IgD-negative memory B cell (primary cell): ENCODE data around the gene FN3K. TPM values are rescaled to one million over a fixed set of nuclear protein-coding genes. Genes with fewer than 3 reads are reported as not detected.

ENCODE experiments used
- H3K27ac Mint-ChIP-seq, 3 donors: one replicate each; pipeline ENCODE4 v1.8.0; 2020 to 2022; ENCODE audit warnings: mild to moderate bottlenecking in 3 of 3, mixed read lengths in 3 of 3, moderate library complexity in 1 of 3
- H3K27me3 Mint-ChIP-seq: one replicate; pipeline ENCODE4 v1.8.0; 2021; ENCODE audit warnings: mixed read lengths
- H3K36me3 Mint-ChIP-seq: one replicate; pipeline ENCODE4 v1.8.0; 2020; ENCODE audit warnings: mild to moderate bottlenecking, mixed read lengths
- H3K4me1 Mint-ChIP-seq, 3 donors: one replicate each; pipeline ENCODE4 v1.8.0; 2020 to 2022; ENCODE audit warnings: mixed read lengths in 3 of 3, mild to moderate bottlenecking in 1 of 3
- H3K4me3 Mint-ChIP-seq, 4 donors: one replicate each; pipeline ENCODE4 v1.8.0; 2020 to 2022; ENCODE audit warnings: mild to moderate bottlenecking in 4 of 4, mixed read lengths in 4 of 4, moderate library complexity in 3 of 4
- H3K9me3 Mint-ChIP-seq, 3 donors: one replicate each; pipeline ENCODE4 v1.8.0; 2020 to 2021; ENCODE audit warnings: mixed read lengths in 3 of 3, mild to moderate bottlenecking in 1 of 3
- polyA plus RNA-seq: library from polyadenylated mRNA; unstranded; fragments of 300-500 nt; fragmentation: Illumina TruSeq; gene quantifications from one replicate; pipeline ENCODE4 v1.2.3, GENCODE V29; 2021

FN3K gene
- not detected for polyA plus RNA-seq

GRCh38 chr17:82734987-82735866, at the start of gene FN3K:
Gene FN3K, plus strand, starts transcription at chr17:82735615. Its CDS starts 22 bp downstream, at chr17:82735637.
- H3K36me3 Mint-ChIP-seq: peaks cover 14% of the 10 kb centered on the region
- H3K9me3 Mint-ChIP-seq: peaks cover 1 to 6% (median 3%) of the 10 kb centered on the region in 3 donors
- peaks cover 0 to 5% (median 1%) of the 10 kb centered on the region in 3 donors for H3K4me1 Mint-ChIP-seq
- peaks cover 5% of the 10 kb centered on the region for H3K27me3 Mint-ChIP-seq
- H3K27ac Mint-ChIP-seq: no peak within 1 kb of the TSS
- peak within 1 kb of the TSS in 3 of 4 donors; percentile 65 to 76 (median 67) for H3K4me3 Mint-ChIP-seq

- Mint-ChIP-seq H3K36me3 (peaks cover 5% of the 10 kb centered on the region), H3K4me1 (peaks cover 0 to 1% (median 0%) of the 10 kb centered on the region in 3 donors), H3K27ac (no peak overlapping the region), H3K27me3 (no peaks in the 10 kb centered on the region), H3K4me3 (no peak overlapping the region), H3K9me3 (peaks cover 1 to 7% (median 5%) of the 10 kb centered on the region in 3 donors)
These were observed 48.8 kb upstream of the FN3K start for GRCh38 chr17:82686366-82687324.

DNA sequence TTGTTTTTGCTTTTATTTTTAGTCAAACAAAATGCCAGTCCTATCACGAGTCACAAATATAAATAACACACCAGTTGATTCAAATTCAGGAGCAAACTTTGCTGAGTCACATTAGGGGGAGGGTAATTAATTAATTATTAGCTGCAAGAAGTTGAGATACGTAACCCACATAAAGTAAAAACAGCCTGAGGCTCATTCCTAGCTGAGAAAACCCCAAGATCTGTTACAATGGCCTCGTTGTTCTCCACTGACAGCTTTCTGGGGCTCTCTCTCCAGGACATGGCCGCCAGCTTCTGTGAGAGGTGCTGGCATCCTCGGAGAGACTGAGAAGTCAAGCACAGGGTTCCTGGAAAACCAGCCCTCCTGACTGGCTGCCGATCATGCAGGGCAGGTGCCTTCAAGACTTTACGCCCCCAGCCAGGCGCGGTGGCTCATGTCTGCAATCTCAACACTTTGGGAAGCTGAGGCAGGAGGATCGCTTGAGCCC, 48.0 kb upstream of the FN3K start:
- no peaks in the 10 kb centered on the region for H3K27me3 Mint-ChIP-seq
- peaks cover 2% of the 10 kb centered on the region for H3K36me3 Mint-ChIP-seq
- peaks cover 0 to 1% (median 0%) of the 10 kb centered on the region in 3 donors for H3K4me1 Mint-ChIP-seq
- no peak overlapping the region for H3K27ac Mint-ChIP-seq
- no peaks in the 10 kb centered on the region for H3K9me3 Mint-ChIP-seq
- H3K4me3 Mint-ChIP-seq: no peak overlapping the region

DNA sequence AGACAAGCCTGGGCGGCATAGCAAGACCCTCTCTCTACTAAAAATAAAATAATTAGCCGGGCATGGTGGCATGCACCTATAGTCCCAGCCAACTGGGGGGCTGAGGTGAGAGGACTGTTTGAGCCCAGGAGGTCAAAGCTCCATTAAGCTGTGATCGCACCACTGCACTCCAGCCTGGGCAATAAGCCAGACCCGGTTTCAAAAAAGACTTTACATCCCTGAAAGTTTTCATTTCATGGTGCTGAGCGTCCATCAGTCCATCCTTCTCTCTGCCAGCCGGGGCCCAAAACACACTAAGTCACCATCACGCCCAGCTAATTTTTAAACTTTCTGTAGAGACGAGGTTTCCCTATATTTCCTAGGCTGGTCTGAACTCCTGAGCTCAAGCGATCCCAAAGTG, 47.5 kb upstream of the FN3K start:
- Mint-ChIP-seq H3K4me1 (peaks cover 0 to 3% (median 0%) of the 10 kb centered on the region in 3 donors), H3K36me3 (peaks cover 2% of the 10 kb centered on the region), H3K4me3 (no peak overlapping the region), H3K9me3 (peaks cover 0 to 2% (median 0%) of the 10 kb centered on the region in 3 donors), H3K27ac (no peak overlapping the region), H3K27me3 (no peaks in the 10 kb centered on the region)

DNA sequence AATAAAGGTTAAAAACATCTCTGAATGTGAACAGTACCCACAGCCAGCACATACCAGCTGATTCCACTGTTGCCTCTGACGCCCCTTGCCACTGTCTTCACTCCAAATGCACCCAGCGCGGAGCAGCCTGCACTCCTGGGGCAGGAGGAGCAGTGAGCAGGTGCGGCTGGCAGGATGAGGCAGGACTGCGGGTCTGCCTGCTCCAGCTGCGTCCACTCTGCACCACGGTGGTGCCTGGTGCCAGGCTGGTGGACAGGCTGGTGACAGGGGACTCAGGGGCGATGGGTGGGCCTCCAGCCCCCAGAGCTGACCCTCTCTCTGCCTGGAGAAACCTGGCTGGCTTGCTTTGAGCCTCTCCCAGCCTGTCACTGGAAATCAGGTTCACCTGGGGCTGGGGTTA, 46.3 kb upstream of the FN3K start:
- Mint-ChIP-seq H3K9me3 (peaks cover 0 to 2% (median 0%) of the 10 kb centered on the region in 3 donors), H3K4me1 (peaks cover 0 to 3% (median 0%) of the 10 kb centered on the region in 3 donors), H3K4me3 (no peak overlapping the region), H3K27ac (no peak overlapping the region), H3K36me3 (peaks cover 2% of the 10 kb centered on the region), H3K27me3 (no peaks in the 10 kb centered on the region)

GRCh38 chr17:82690786-82691489, 44.5 kb upstream of the FN3K start:
- peak overlapping the region in 1 of 3 donors; percentile 37 for H3K27ac Mint-ChIP-seq
- no peak overlapping the region for H3K4me3 Mint-ChIP-seq
- no peaks in the 10 kb centered on the region for H3K27me3 Mint-ChIP-seq
- H3K9me3 Mint-ChIP-seq: peaks cover 0 to 9% (median 4%) of the 10 kb centered on the region in 3 donors
- peaks cover 2% of the 10 kb centered on the region for H3K36me3 Mint-ChIP-seq
- H3K4me1 Mint-ChIP-seq: peaks cover 0 to 3% (median 0%) of the 10 kb centered on the region in 3 donors

DNA sequence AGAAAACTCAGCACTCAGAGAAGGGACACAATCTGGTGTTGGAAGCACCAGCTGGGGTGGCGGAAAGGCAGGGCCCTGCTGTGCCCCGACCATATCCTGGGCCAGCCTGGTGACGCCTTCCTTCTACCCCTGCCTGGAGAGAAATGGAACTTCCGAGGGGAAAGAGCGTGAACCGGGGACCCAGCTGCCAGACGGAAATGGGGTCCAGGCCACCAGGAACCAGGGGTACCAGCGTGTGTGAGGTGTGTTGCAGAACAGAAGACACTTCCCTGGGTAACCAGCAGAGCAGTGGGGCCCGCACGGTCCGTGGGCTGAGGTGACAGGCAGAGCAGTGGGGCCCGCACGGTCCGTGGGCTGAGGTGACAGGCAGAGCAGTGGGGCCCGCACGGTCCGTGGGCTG, 43.7 kb upstream of the FN3K start:
- Mint-ChIP-seq H3K4me1 (peaks cover 0 to 3% (median 0%) of the 10 kb centered on the region in 3 donors), H3K27ac (peak overlapping the region in 1 of 3 donors; percentile 37), H3K36me3 (peaks cover 2% of the 10 kb centered on the region), H3K4me3 (no peak overlapping the region), H3K9me3 (peaks cover 0 to 9% (median 7%) of the 10 kb centered on the region in 3 donors), H3K27me3 (peaks cover 1% of the 10 kb centered on the region)

DNA sequence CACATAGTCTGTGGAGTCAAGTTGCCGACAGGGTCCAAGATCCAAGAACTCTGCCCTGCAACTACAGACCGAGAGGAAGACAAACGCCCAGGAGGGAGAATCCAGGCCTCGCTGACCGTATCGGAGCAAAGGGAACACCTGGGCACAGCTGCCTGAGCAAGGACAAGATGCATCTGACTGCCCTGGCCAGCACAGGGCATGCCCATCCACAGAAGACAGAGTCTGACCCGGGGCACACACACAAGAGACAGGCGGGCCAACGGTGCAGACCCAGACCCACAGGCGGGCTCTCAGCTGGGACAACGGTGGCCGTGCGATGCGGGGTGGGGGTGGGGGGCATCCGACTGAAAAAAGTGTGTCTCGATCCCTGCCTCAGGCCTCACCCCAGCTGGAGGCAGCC, 43.1 kb upstream of the FN3K start:
- peaks cover 0 to 9% (median 7%) of the 10 kb centered on the region in 3 donors for H3K9me3 Mint-ChIP-seq
- H3K4me1 Mint-ChIP-seq: peaks cover 0 to 2% (median 0%) of the 10 kb centered on the region in 3 donors
- peaks cover 4% of the 10 kb centered on the region for H3K27me3 Mint-ChIP-seq
- no peak overlapping the region for H3K4me3 Mint-ChIP-seq
- no peak overlapping the region for H3K27ac Mint-ChIP-seq
- peaks cover 2% of the 10 kb centered on the region for H3K36me3 Mint-ChIP-seq

DNA sequence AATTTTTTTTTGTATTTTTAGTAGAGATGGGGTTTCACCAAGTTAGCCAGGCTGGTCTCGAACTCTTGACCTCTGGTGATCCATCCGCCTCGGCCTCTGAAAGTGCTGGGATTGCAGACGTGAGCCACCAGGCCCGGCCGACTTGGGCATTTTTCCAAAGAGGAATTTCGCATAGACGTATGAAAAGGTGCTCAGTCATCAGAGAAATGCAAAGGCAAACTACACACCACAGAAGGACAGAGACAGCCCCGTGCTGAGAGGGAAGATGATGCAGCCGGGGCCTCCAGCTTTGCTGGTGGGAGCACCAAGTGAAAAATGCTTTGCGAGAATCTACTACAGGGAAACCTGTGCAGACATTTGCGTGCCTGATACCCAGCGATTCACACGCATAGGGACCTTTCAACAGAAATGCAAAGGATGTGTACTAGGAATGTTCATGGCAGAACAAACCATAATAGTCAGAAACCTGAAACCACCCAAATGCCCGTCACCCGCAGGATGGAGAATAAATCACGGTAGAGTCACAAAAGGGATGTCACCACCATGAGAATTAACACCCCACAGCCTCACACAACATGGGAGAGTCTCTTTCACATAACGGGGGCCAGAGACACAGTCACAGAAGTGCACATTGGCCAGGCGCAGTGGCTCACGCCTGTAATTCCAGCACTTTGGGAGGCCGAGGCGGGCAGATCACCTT, 42.1 kb upstream of the FN3K start:
- peaks cover 4% of the 10 kb centered on the region for H3K27me3 Mint-ChIP-seq
- peaks cover 0 to 1% (median 0%) of the 10 kb centered on the region in 3 donors for H3K4me1 Mint-ChIP-seq
- no peak overlapping the region for H3K27ac Mint-ChIP-seq
- H3K4me3 Mint-ChIP-seq: no peak overlapping the region
- H3K36me3 Mint-ChIP-seq: peaks cover 2% of the 10 kb centered on the region
- peaks cover 0 to 9% (median 7%) of the 10 kb centered on the region in 3 donors for H3K9me3 Mint-ChIP-seq

DNA sequence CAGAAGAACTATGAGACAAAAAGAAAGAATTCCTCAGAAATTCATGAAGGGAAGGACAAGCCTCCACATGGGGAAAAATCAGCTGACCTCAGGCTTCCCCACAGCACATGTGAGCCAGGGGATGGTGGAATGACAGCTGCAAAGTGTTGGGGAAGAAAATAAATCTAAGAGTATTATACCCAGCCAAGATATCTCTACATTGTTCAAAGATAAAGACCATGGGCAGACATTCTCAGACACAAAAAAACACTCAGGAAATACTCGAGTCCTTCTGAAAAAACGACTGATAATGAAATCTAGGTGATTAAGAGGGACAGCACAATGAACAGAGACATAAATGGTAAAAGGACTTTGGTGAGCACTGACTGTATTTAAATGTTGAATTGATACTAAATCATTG, 40.8 kb upstream of the FN3K start:
- H3K27ac Mint-ChIP-seq: no peak overlapping the region
- H3K4me3 Mint-ChIP-seq: peak overlapping the region in 1 of 4 donors; percentile 76
- H3K9me3 Mint-ChIP-seq: peaks cover 0 to 9% (median 7%) of the 10 kb centered on the region in 3 donors
- peaks cover 4% of the 10 kb centered on the region for H3K27me3 Mint-ChIP-seq
- peaks cover 0 to 6% (median 2%) of the 10 kb centered on the region in 3 donors for H3K4me1 Mint-ChIP-seq
- H3K36me3 Mint-ChIP-seq: peaks cover 2% of the 10 kb centered on the region

GRCh38 chr17:82696259-82696658, 39.2 kb upstream of the FN3K start:
- Mint-ChIP-seq H3K36me3 (peaks cover 2% of the 10 kb centered on the region), H3K9me3 (peaks cover 0 to 9% (median 7%) of the 10 kb centered on the region in 3 donors), H3K27ac (no peak overlapping the region), H3K4me3 (peak overlapping the region; percentile 10 to 64 (median 46)), H3K4me1 (peaks cover 0 to 6% (median 4%) of the 10 kb centered on the region in 3 donors), H3K27me3 (peaks cover 4% of the 10 kb centered on the region)

DNA sequence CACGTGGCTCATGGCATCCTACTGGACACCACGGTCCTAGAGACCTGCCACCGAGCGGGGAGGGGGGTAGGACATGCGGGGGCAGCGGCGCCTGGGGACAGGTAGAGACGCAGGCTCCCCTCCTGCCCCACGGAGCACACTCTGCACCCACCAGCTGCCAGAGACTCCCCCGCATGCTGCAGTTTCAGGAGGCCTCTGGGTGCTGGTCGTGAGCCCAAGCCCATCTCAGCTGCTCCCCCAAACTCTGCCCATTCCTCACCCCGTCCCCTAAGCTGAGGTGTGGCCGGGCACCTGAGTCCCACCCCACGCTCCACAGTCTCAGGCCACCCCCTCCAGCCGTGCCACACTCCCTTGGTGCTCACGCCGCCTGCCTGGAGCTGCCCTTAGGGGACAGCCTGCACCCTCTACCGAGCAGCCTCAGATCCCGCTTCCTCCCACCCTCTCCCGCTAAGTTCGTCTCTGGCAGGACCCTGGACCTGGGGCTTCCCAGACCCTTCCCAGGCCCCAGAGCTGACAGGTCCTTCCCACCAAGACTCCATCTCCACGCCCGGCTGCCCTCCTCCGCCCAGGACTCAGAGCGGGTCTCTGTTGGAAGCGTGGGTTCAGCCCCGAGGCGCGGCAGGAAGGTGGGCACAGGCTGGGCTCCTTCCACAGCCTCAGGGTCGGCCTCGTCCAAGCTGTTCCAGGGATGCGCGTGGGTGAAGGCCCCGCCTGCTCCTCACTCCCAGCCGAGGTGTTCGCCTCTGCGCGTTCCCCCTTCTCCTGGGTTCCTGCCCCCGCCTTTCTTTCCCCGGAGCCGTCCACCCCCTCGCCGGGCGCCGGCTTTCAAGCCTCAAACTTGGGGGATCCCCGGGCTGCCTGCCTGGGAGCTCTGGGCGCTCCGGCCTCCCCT, 38.3 kb upstream of the FN3K start:
- peaks cover 0 to 6% (median 4%) of the 10 kb centered on the region in 3 donors for H3K4me1 Mint-ChIP-seq
- peaks cover 4% of the 10 kb centered on the region for H3K27me3 Mint-ChIP-seq
- H3K36me3 Mint-ChIP-seq: peaks cover 2% of the 10 kb centered on the region
- peak overlapping the region; percentile 33 to 68 (median 49) for H3K4me3 Mint-ChIP-seq
- H3K9me3 Mint-ChIP-seq: peaks cover 0 to 9% (median 7%) of the 10 kb centered on the region in 3 donors
- no peak overlapping the region for H3K27ac Mint-ChIP-seq

DNA sequence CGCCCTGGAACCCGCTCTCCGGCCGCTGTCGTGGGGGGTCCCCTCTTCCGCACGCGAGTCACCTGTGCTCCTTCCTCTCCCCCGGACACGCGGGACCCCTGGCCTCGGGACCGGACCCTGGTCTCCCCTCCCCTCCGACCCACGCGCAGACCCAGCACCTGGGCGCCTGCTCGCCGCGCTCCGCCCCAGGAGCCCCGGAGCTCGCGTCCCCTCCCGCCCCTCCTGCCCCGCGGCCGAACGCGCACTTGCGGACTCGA, 37.7 kb upstream of the FN3K start:
- peaks cover 0 to 4% (median 4%) of the 10 kb centered on the region in 3 donors for H3K4me1 Mint-ChIP-seq
- H3K36me3 Mint-ChIP-seq: peaks cover 2% of the 10 kb centered on the region
- peaks cover 4% of the 10 kb centered on the region for H3K27me3 Mint-ChIP-seq
- H3K9me3 Mint-ChIP-seq: peaks cover 0 to 9% (median 5%) of the 10 kb centered on the region in 3 donors
- no peak overlapping the region for H3K27ac Mint-ChIP-seq
- peak overlapping the region in 1 of 4 donors; percentile 41 for H3K4me3 Mint-ChIP-seq
